ENCODE results near the gene PPP6R3.

PPP6R3 gene

DNA sequence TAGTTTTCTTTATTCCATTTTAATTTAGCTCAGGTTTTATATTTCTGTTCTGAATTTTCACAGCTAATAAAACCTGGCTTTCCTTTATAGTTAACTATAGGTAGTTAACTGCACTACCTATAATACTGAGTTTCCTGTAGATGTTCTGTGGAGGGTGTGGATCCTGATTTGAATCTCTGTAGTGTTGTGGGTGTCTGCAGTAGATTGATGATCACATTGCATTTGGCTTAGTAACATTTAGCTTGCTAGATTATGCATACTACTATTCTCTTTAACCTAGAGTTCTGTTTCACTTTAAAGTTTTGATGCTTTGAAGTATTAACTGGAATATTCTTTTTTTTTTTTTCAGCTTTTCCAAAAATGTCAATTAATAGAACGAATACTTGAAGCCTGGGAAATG, 110.1 kb downstream of the PPP6R3 start:
- Mint-ChIP-seq H3K36me3 (ENCODE audit: low read depth) (peaks cover 76% of the 10 kb centered on the region), H3K4me1 (peaks cover 2% of the 10 kb centered on the region), H3K27ac (no peak overlapping the region), H3K4me3 (no peak overlapping the region), H3K27me3 (ENCODE audit: low read depth) (no peaks in the 10 kb centered on the region), H3K9me3 (no peaks in the 10 kb centered on the region)
- TF ChIP-seq CTCF (IDR thresholded peaks at IDR 0.05; ENCODE audit: unreplicated experiment in 3 of 3), result no peak

- no peak for TF ChIP-seq CTCF (IDR thresholded peaks at IDR 0.05; ENCODE audit: unreplicated experiment in 3 of 3)
- H3K27ac Mint-ChIP-seq, result no peak overlapping the region
- no peaks in the 10 kb centered on the region for H3K27me3 Mint-ChIP-seq (ENCODE audit: low read depth)
These were observed 113.8 kb downstream of the PPP6R3 start for GRCh38 chr11:68574308-68574707.

DNA sequence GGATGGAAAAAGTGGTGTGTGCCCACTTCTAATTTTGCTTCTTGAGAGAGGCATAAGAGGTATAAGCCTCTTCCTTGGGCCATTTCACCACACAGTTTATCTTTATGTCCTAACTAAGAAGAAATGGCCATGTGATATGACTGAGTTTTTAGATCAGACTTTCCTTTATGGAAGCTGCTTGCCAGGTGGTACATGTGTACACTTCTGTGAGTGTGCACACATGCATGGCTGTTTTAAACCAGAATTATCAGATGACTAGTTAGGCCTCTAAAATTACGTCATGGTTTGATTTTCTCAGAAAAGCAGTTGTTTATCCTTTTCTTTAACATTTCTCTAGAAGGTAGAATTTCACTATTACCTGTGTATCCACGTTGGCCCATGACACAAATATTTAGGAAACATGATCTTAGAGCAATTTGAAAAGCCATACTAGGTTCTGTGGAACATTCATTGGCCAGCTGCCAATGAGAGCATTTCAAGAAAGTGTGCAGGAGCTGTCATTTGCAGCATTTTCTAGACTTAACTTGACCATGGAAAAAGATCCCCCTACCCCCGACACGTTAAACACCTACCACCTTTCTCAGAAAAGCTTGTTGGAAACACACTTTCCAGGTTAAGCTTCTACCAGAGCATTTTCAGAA, 114.6 kb downstream of the PPP6R3 start:
- no peak overlapping the region for H3K27ac Mint-ChIP-seq

More at GRCh38 chr11:68574308-68574707, 113.8 kb downstream of the PPP6R3 start:
- H3K4me1 Mint-ChIP-seq, result no peaks in the 10 kb centered on the region
- H3K4me3 Mint-ChIP-seq, result no peak overlapping the region
- H3K36me3 Mint-ChIP-seq (ENCODE audit: low read depth), result peaks cover 81% of the 10 kb centered on the region
- H3K9me3 Mint-ChIP-seq, result no peaks in the 10 kb centered on the region

DNA sequence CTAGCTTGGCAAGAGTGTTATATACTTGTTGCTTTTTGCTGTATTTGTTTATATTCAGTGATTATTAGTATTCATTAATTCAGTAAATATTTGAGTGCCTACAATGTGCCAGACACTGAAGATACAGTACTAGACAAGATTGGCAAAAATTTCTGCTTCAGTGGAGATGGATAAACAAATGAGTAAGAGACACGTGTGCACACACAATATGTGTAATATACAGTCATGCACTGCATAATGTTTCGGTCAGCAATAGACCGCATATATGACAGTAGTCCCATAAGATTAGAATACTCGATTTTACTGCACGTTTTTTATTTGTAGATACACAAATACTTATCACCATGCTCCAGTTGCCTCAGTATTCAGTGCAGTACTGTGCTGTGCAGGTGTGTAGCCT, 118.9 kb downstream of the PPP6R3 start:
- H3K36me3 Mint-ChIP-seq (ENCODE audit: low read depth), result peaks cover 84% of the 10 kb centered on the region
- H3K4me3 Mint-ChIP-seq, result no peak overlapping the region
- no peaks in the 10 kb centered on the region for H3K9me3 Mint-ChIP-seq
- no peaks in the 10 kb centered on the region for H3K27me3 Mint-ChIP-seq (ENCODE audit: low read depth)
- no peak overlapping the region for H3K27ac Mint-ChIP-seq
- no peak for TF ChIP-seq CTCF (IDR thresholded peaks at IDR 0.05; ENCODE audit: unreplicated experiment in 3 of 3)
- H3K4me1 Mint-ChIP-seq, result peaks cover 6% of the 10 kb centered on the region

More for the DNA sequence above, 114.6 kb downstream of the PPP6R3 start:
- Mint-ChIP-seq H3K27me3 (ENCODE audit: low read depth) (no peaks in the 10 kb centered on the region), H3K4me3 (no peak overlapping the region), H3K9me3 (no peaks in the 10 kb centered on the region), H3K4me1 (no peaks in the 10 kb centered on the region), H3K36me3 (ENCODE audit: low read depth) (peaks cover 83% of the 10 kb centered on the region)
- TF ChIP-seq CTCF (IDR thresholded peaks at IDR 0.05; ENCODE audit: unreplicated experiment in 3 of 3), result no peak

- H3K4me3 Mint-ChIP-seq, result no peak overlapping the region
- peaks cover 6% of the 10 kb centered on the region for H3K4me1 Mint-ChIP-seq
- H3K9me3 Mint-ChIP-seq, result no peaks in the 10 kb centered on the region
- H3K27ac Mint-ChIP-seq, result no peak overlapping the region
- no peaks in the 10 kb centered on the region for H3K27me3 Mint-ChIP-seq (ENCODE audit: low read depth)
- H3K36me3 Mint-ChIP-seq (ENCODE audit: low read depth), result peaks cover 83% of the 10 kb centered on the region
- TF ChIP-seq CTCF (IDR thresholded peaks at IDR 0.05; ENCODE audit: unreplicated experiment in 3 of 3), result no peak
These were observed 120.9 kb downstream of the PPP6R3 start for GRCh38 chr11:68581439-68581838.

DNA sequence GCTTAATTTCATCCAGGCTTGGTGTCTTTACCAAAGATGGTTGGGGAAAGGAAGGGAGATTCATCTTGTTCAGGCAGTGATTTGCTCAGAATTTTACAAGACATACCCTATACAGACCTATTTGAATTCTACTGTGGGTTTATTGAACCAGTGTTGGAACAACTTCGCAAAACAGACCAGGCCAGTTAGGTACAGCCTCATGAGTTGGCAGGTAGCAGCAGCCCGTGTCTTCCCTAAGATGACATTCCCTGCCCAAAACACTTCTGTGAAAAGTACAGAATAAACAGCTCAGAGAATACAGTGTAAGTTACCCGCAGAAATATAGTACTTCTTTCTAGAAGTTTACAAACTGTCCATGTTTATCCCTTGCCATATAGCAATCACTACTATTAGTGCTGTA, 121.3 kb downstream of the PPP6R3 start:
- TF ChIP-seq CTCF (IDR thresholded peaks at IDR 0.05; ENCODE audit: unreplicated experiment in 3 of 3), result no peak
- H3K27me3 Mint-ChIP-seq (ENCODE audit: low read depth), result no peaks in the 10 kb centered on the region
- H3K4me3 Mint-ChIP-seq, result no peak overlapping the region
- peaks cover 81% of the 10 kb centered on the region for H3K36me3 Mint-ChIP-seq (ENCODE audit: low read depth)
- peaks cover 6% of the 10 kb centered on the region for H3K4me1 Mint-ChIP-seq
- no peak overlapping the region for H3K27ac Mint-ChIP-seq
- no peaks in the 10 kb centered on the region for H3K9me3 Mint-ChIP-seq
